ENCODE data around the gene EHHADH. TPM values are rescaled to one million over a fixed set of nuclear protein-coding genes. Genes with fewer than 3 reads are reported as not detected.
"Not testable (repeated sequence)": the region's sequence is repeated elsewhere in the genome, so short reads cannot be mapped to it uniquely, and the experiment has no call there.

EHHADH gene
- total RNA-seq, 1 donor from 2014 or later, result 1.1 TPM

DNA sequence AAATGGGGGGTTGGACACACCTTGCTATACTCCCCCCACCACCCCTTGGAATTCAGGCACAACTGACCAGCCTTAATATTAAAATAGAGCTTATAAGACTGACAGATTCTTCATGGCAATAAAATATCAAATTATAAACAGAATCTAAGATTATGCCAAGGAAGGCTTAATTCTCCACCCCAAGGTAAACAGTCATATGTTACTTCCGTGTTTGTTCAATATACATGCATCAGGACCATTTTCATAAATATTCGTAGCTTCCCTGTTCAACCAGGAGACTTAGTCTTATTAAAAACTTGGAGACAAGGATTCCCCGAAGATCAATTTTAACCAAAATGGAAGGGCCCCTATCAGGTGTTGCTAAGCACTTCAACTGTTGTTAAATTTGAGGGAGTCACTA lies 13.3 kb upstream of the EHHADH start:
- H3K9me3 Mint-ChIP-seq, result no peaks in the 10 kb centered on the region
- no peak overlapping the region for H3K27ac Mint-ChIP-seq
- DNase-seq, result no peak
- TF ChIP-seq, protein P1, sequence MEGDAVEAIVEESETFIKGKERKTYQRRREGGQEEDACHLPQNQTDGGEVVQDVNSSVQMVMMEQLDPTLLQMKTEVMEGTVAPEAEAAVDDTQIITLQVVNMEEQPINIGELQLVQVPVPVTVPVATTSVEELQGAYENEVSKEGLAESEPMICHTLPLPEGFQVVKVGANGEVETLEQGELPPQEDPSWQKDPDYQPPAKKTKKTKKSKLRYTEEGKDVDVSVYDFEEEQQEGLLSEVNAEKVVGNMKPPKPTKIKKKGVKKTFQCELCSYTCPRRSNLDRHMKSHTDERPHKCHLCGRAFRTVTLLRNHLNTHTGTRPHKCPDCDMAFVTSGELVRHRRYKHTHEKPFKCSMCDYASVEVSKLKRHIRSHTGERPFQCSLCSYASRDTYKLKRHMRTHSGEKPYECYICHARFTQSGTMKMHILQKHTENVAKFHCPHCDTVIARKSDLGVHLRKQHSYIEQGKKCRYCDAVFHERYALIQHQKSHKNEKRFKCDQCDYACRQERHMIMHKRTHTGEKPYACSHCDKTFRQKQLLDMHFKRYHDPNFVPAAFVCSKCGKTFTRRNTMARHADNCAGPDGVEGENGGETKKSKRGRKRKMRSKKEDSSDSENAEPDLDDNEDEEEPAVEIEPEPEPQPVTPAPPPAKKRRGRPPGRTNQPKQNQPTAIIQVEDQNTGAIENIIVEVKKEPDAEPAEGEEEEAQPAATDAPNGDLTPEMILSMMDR (IDR thresholded peaks at IDR 0.05), result no peak
- intact Hi-C loops (cut with micrococcal nuclease), result no loop called here
- POLR2A ChIA-PET, result no interaction called here
- no peak for ATAC-seq (ENCODE audit: low read depth)
- no peaks in the 10 kb centered on the region for H3K36me3 Mint-ChIP-seq (ENCODE audit: low read depth)
- H3K4me1 Mint-ChIP-seq, result no peaks in the 10 kb centered on the region
- CTCF ChIA-PET, result no interaction called here
- H3K27me3 Mint-ChIP-seq, result peaks cover 20% of the 10 kb centered on the region
- no peak overlapping the region for H3K4me3 Mint-ChIP-seq

DNA sequence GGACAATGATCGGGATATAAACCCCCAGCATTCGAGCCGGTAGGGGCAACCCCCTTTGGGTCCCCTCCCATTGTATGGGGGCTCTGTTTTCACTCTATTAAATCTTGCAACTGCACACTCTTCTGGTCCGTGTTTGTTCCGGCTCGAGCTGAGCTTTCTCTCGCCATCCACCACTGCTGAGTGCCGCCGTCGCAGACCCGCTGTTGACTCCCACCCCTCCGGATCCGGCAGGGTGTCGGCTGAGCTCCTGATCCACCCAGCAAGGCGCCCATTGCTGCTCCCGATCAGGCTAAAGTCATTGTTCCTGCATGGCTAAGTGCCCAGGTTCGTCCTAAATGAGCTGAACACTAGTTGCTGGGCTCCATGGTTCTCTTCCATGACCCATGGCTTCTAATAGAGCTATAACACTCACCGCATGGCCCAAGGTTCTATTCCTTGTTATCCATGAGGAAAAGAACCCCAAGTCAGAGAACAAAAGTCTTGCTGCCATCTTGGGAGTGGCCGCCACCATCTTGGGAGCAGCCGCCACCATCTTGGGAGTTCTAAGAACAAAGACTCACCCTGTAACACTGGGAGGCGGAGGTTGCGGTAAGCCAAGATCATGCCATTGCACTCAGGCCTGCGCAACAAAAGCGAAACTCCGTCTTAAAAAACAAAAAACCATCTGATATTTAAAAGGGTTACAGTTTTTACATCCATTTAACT lies 11.2 kb upstream of the EHHADH start:
- Mint-ChIP-seq H3K27ac (no peak overlapping the region), H3K4me3 (no peak overlapping the region), H3K36me3 (ENCODE audit: low read depth) (no peaks in the 10 kb centered on the region), H3K4me1 (no peaks in the 10 kb centered on the region), H3K9me3 (no peaks in the 10 kb centered on the region), H3K27me3 (peaks cover 21% of the 10 kb centered on the region)
- CTCF ChIA-PET, result no interaction called here
- TF ChIP-seq, protein P1 (IDR thresholded peaks at IDR 0.05), result no peak
- ATAC-seq (ENCODE audit: low read depth), result no peak
- intact Hi-C loops (cut with micrococcal nuclease), result no loop called here
- POLR2A ChIA-PET, result no interaction called here
- no peak for DNase-seq

DNA sequence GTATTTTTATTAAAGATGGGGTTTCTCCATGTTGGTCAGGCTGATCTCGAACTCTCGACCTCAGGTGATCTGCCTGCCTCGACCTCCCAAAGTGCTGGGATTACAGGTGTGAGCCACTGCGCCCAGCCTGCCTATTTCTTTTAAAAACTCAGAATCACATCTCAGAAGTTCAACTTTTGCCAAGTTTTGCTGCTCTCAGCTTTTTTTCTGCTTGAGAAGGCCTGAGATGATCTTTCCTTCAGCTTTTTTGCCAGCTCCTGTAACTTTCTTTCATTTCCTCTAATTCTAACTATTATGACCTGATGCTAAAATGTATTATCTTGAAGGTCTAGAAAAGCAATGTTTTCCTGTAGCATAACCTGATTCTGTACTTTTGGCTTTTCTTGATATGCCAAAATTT lies 9.6 kb upstream of the EHHADH start:
- peaks cover 12% of the 10 kb centered on the region for H3K27me3 Mint-ChIP-seq
- no peak for ATAC-seq (ENCODE audit: low read depth)
- H3K36me3 Mint-ChIP-seq (ENCODE audit: low read depth), result peaks cover 1% of the 10 kb centered on the region
- H3K27ac Mint-ChIP-seq, result no peak overlapping the region
- TF ChIP-seq, protein P1 (IDR thresholded peaks at IDR 0.05), result no peak
- no peak overlapping the region for H3K4me3 Mint-ChIP-seq
- peaks cover under 1% of the 10 kb centered on the region for H3K9me3 Mint-ChIP-seq
- intact Hi-C loops (cut with micrococcal nuclease), result no loop called here
- ChIA-PET CTCF (no interaction called here), POLR2A (no interaction called here)
- H3K4me1 Mint-ChIP-seq, result no peaks in the 10 kb centered on the region
- DNase-seq, result no peak

DNA sequence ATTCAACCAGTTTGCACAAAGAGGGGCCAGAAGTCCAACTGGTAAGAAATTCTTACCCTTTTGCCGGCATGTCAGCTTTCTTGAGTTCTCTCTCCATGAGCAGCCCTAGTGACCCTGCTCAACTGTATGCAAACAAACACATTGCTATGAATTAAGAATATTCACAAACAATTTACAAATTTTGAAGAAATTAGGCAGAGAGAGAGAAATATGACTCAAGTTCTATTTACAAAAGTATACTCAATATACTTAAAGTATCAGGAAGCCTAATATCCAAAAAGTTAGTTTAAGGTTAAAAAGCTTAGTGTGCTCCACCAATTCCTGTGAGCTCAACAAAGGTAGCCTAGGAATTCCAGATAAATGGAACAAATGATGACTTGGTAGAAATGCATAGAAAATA lies 3.5 kb upstream of the EHHADH start:
- Mint-ChIP-seq H3K36me3 (ENCODE audit: low read depth) (peaks cover 7% of the 10 kb centered on the region), H3K4me1 (peaks cover 3% of the 10 kb centered on the region), H3K9me3 (peaks cover 10% of the 10 kb centered on the region), H3K4me3 (no peak overlapping the region), H3K27ac (no peak overlapping the region), H3K27me3 (peaks cover 13% of the 10 kb centered on the region)
- CTCF ChIA-PET, result interaction anchor here (0.6 kb wide), 1 partner anchor 47 kb away, joined by 3 read pairs; no protein-coding TSS in a partner anchor
- DNase-seq, result no peak
- POLR2A ChIA-PET, result no interaction called here
- intact Hi-C loops (cut with micrococcal nuclease), result no loop called here
- TF ChIP-seq, protein P1 (IDR thresholded peaks at IDR 0.05), result no peak
- no peak for ATAC-seq (ENCODE audit: low read depth)

DNA sequence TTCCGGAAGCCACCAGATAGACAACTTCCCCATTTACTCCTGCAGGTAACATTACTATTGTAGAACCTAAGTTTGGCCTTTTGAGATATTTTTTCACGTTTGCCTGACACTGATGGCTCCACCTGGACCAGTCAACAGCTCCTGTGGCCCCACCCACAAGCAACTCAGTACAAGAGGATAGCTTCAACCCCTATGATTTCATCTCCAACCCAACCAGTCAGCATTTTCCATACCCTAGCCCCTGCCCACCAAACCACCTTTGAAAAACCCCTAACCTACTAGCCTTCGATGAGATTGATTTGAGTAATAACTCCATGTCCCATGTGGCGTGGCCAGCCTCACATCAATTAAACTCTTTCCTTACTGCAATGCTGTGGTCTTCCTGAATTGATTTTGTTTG lies 950 bp upstream of the EHHADH start:
- ATAC-seq (ENCODE audit: low read depth), result no peak
- ChIA-PET CTCF (no interaction called here), POLR2A (no interaction called here)
- TF ChIP-seq, protein P1 (IDR thresholded peaks at IDR 0.05), result no peak
- no peak overlapping the region for H3K27ac Mint-ChIP-seq
- peaks cover 3% of the 10 kb centered on the region for H3K4me1 Mint-ChIP-seq
- peaks cover 10% of the 10 kb centered on the region for H3K9me3 Mint-ChIP-seq
- peaks cover 7% of the 10 kb centered on the region for H3K36me3 Mint-ChIP-seq (ENCODE audit: low read depth)
- intact Hi-C loops (cut with micrococcal nuclease), result loop anchor here (5.0 kb wide), 1 partner anchor 43 kb away; no protein-coding TSS in a partner anchor
- peak overlapping the region; percentile 79 for H3K4me3 Mint-ChIP-seq
- peaks cover 20% of the 10 kb centered on the region for H3K27me3 Mint-ChIP-seq
- no peak for DNase-seq

DNA sequence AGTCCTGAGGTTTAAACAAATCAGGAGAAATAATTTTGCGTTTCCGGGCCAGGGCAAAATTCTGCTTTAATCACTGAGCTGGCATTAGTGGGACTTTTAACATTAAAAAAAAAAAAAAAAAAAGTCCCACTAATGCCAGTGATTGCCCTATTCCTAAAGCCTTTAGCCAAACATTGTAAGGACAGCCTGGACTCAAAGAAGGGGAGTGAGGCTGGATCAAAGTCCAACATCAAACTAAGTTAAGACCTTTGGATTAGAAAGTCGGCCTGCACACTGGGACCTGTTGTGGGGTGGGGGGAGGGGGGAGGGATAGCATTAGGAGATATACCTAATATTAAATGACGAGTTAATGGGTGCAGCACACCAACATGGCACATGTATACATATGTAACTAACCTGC lies 716 bp downstream of the EHHADH start:
- H3K27ac Mint-ChIP-seq; DNase-seq; POLR2A ChIA-PET; H3K4me1 Mint-ChIP-seq; CTCF ChIA-PET; H3K36me3 Mint-ChIP-seq (ENCODE audit: low read depth); H3K9me3 Mint-ChIP-seq; H3K4me3 Mint-ChIP-seq; ATAC-seq (ENCODE audit: low read depth): not testable (repeated sequence)
- H3K27me3 Mint-ChIP-seq, result peaks cover 24% of the 10 kb centered on the region
- intact Hi-C loops (cut with micrococcal nuclease), result loop anchor here (5.0 kb wide), 1 partner anchor 44 kb away; no protein-coding TSS in a partner anchor
